Pancreas (tissue), 10 donors: ENCODE measurements around the gene RIMBP2. TPM values are rescaled to one million over a fixed set of nuclear protein-coding genes. Genes with fewer than 3 reads are reported as not detected.

Source experiments
- ATAC-seq, 4 donors: fragments of 200-7000 bp; cut with Tn5 transposase; one replicate each; pipeline versions ENCODE4 v1.8.0 to v1.9.1; 2020; ENCODE audit warnings: mild to moderate bottlenecking in 4 of 4, moderate library complexity in 4 of 4
- DNase-seq, 6 donors: peaks; one replicate each; pipeline ENCODE4 v3.0.0-alpha.2; 2020
- FAIRE-seq: peaks from 2 replicates; lab custom pipeline; 2012; peaks lifted over from hg19 to GRCh38; lab: Jason Lieb, UNC
- H3K27ac ChIP-seq, 4 donors: fragments of 200-600 bp; sonication (generic); 1 replicate in 3 of 4; 2 replicates in 1 of 4; pipeline versions ENCODE4 v1.5.0 to v1.8.0; 2020
- H3K27me3 ChIP-seq, 4 donors: fragments of 200-600 bp; one replicate each; pipeline ENCODE4 v1.8.0; 2021
- H3K36me3 ChIP-seq, 3 donors: fragments of 200-600 bp; sonication (generic) in 1 of 3; one replicate each; pipeline versions ENCODE4 v1.5.0 to v1.8.0; 2020 to 2021
- H3K4me1 ChIP-seq, 3 donors: fragments of 200-600 bp; one replicate each; pipeline ENCODE4 v1.8.0; 2021
- H3K4me3 ChIP-seq, 4 donors: fragments of 200-600 bp; sonication (generic) in 2 of 4; one replicate each; pipeline versions ENCODE4 v1.5.0 to v1.8.0; 2020 to 2021
- H3K9me3 ChIP-seq, 4 donors: fragments of 200-600 bp; one replicate each; pipeline ENCODE4 v1.8.0; 2021
- CTCF ChIP-seq, 4 donors: fragments of 200-600 bp; sonication (generic) in 3 of 4; IDR thresholded peaks; one replicate each; pipeline versions ENCODE4 v1.5.0 to v1.8.0; 2021; ENCODE audit warnings: antibody characterized with exemption in 4 of 4
- WGBS, 2 donors: extraction: QIAGEN DNeasy Blood & Tissue Kit; methylation state at CpG; one replicate each; pipeline ENCODE4 v1.1.7; 2013; 5-methylcytosine and 5-hydroxymethylcytosine counted together
- intact Hi-C, 3 donors: fragments of 100-400 bp; cut with DNase I; formaldehyde crosslinking; loops; one replicate each; pipeline versions ENCODE4 v1.11.1 to v1.14.2; 2022
- polyA plus RNA-seq, 2 donors: library from polyadenylated mRNA; stranded (reverse); fragments of 200-250 nt; gene quantifications; one replicate each; pipeline ENCODE4 v1.2.3, GENCODE V29; 2013
- total RNA-seq, 6 donors: library from RNA; stranded (reverse); fragmentation: NEBNext Ultra II Directional in 4 of 6; extraction: Animal tissue kit (Norgen Biotek cat#: 25700) in 4 of 6; gene quantifications; one replicate each; pipeline versions ENCODE4 v1.2.1 to v1.2.4, GENCODE V29; 2021 to 2023
- donor health status: healthy with polysubstance abuse.
- donor health status: DM: no; HTN: no; CAD: no; lungs with moderate emphysema.
- donor health status: DM: no; HTN: no; CAD: no.
- donor health status: control.
- donor health status: control.
- donor health status: Bipolar disorder and iron deficiency.
- donor health status: DM: yes; HTN: yes; CAD: no.
- donor health status: DM: no; HTN: no; CAD: no.
- donor health status: DM: no; HTN: no; CAD: no.
- donor health status: DM: yes; HTN: yes; CAD: no.

RIMBP2 gene
- total and polyA plus RNA-seq, 8 donors = 1.6 to 14.9 (median 3.9) TPM

- Histone ChIP-seq H3K27ac (no peak overlapping the region), H3K4me1 (no peaks in the 10 kb centered on the region), H3K27me3 (peaks cover 0 to 4% (median 0%) of the 10 kb centered on the region in 4 donors), H3K4me3 (no peak overlapping the region), H3K36me3 (no peaks in the 10 kb centered on the region), H3K9me3 (no peaks in the 10 kb centered on the region)
- 71 to 74% methylated on average over 12 of the region's 12 CpGs for WGBS, 2 donors
- intact Hi-C loops = no loop called here
- ATAC-seq (peak in 2 of 4 donors; percentile 44 to 48), DNase-seq (no peak), FAIRE-seq (no peak)
- no peak for TF ChIP-seq CTCF (IDR thresholded peaks at IDR 0.05)
Measured at GRCh38 chr12:130511285-130511684, 204.8 kb downstream of the RIMBP2 start.

- H3K27me3 ChIP-seq = no peaks in the 10 kb centered on the region
- no peaks in the 10 kb centered on the region for H3K36me3 ChIP-seq
- H3K4me1 ChIP-seq = no peaks in the 10 kb centered on the region
- no peak for ATAC-seq
- no peak overlapping the region for H3K4me3 ChIP-seq
- H3K9me3 ChIP-seq = no peaks in the 10 kb centered on the region
- no peak for FAIRE-seq
- intact Hi-C loops = no loop called here
- no peak overlapping the region for H3K27ac ChIP-seq
- no peak for TF ChIP-seq CTCF (IDR thresholded peaks at IDR 0.05)
- no peak for DNase-seq
- WGBS, 2 donors = 56 to 77% methylated on average over 5 of the region's 5 CpGs
Measured at GRCh38 chr12:130509454-130509853, 206.6 kb downstream of the RIMBP2 start.

GRCh38 chr12:130508847-130509246, 207.3 kb downstream of the RIMBP2 start:
- Histone ChIP-seq H3K27ac (no peak overlapping the region), H3K27me3 (no peaks in the 10 kb centered on the region), H3K4me1 (no peaks in the 10 kb centered on the region), H3K9me3 (no peaks in the 10 kb centered on the region), H3K4me3 (no peak overlapping the region), H3K36me3 (no peaks in the 10 kb centered on the region)
- 64 to 77% methylated on average over 6 of the region's 6 CpGs for WGBS, 2 donors
- no peak for FAIRE-seq
- no peak for DNase-seq
- no peak for ATAC-seq
- no peak for TF ChIP-seq CTCF (IDR thresholded peaks at IDR 0.05)
- intact Hi-C loops = no loop called here

GRCh38 chr12:130508318-130508717, 207.8 kb downstream of the RIMBP2 start:
- no peaks in the 10 kb centered on the region for H3K36me3 ChIP-seq
- no peak overlapping the region for H3K4me3 ChIP-seq
- H3K27me3 ChIP-seq = no peaks in the 10 kb centered on the region
- no peaks in the 10 kb centered on the region for H3K4me1 ChIP-seq
- WGBS, 2 donors = 56 to 58% methylated on average over 5 of the region's 5 CpGs
- no peak for TF ChIP-seq CTCF (IDR thresholded peaks at IDR 0.05)
- no peaks in the 10 kb centered on the region for H3K9me3 ChIP-seq
- no peak overlapping the region for H3K27ac ChIP-seq
- intact Hi-C loops = no loop called here
- no peak for ATAC-seq
- FAIRE-seq = no peak
- no peak for DNase-seq

- FAIRE-seq = no peak
- Histone ChIP-seq H3K27me3 (no peaks in the 10 kb centered on the region), H3K36me3 (no peaks in the 10 kb centered on the region), H3K4me1 (no peaks in the 10 kb centered on the region), H3K4me3 (no peak overlapping the region), H3K9me3 (no peaks in the 10 kb centered on the region), H3K27ac (no peak overlapping the region)
- DNase-seq = no peak
- intact Hi-C loops = no loop called here
- TF ChIP-seq CTCF (IDR thresholded peaks at IDR 0.05) = no peak
- ATAC-seq = no peak
- 54 to 68% methylated on average over 4 of the region's 4 CpGs for WGBS, 2 donors
Measured at GRCh38 chr12:130506844-130507243, 209.3 kb downstream of the RIMBP2 start.
